B cell (primary cell): ENCODE results near the gene OR5K3. TPM values are rescaled to one million over a fixed set of nuclear protein-coding genes. Genes with fewer than 3 reads are reported as not detected.

Experiments used
- ATAC-seq: fragments of 200-7000 bp; cut with Tn5 transposase; one replicate; pipeline ENCODE4 v1.10.0; 2021; ENCODE audit warnings: low read depth, mild to moderate bottlenecking, moderate number of reproducible peaks, moderate library complexity
- CTCF ChIA-PET: fragments of 350-600 bp; sonication (Branson Sonifier 250); formaldehyde crosslinking; loops from one replicate; lab custom pipeline; 2021; ENCODE audit warnings: antibody characterized with exemption, inconsistent platforms; lab: Charles Lee
- POLR2A ChIA-PET: fragments of 350-600 bp; sonication (Branson Sonifier 250); formaldehyde crosslinking; loops from one replicate; lab custom pipeline; 2021; ENCODE audit warnings: antibody characterized with exemption; lab: Charles Lee
- DNase-seq: peaks from one replicate; pipeline ENCODE4 v3.0.0; 2013
- H2AFZ ChIP-seq: 2 replicates; pipeline ENCODE4 v1.6.1; 2012; ENCODE audit warnings: mild to moderate bottlenecking, low read depth, low read length; ENCODE audit not compliant: insufficient read depth, poor library complexity, severe bottlenecking
- H3K27ac ChIP-seq, 2 donors: 1 replicate in 1 of 2; 2 replicates in 1 of 2; pipeline ENCODE4 v1.5.1; 2012 to 2013; ENCODE audit warnings: low read length in 2 of 2, mild to moderate bottlenecking in 2 of 2, moderate library complexity in 1 of 2
- H3K27me3 ChIP-seq, 4 experiments: fragments of 200-600 bp in 1 of 4; sonication (generic) in 1 of 4; replicated peaks in 1 of 4; 1 replicate in 2 of 4; 2 replicates in 2 of 4; pipeline versions ENCODE4 v1.6.1 to v1.7.0; 2013 to 2016; ENCODE audit warnings: low read length in 3 of 4, mild to moderate bottlenecking in 2 of 4, mixed read lengths in 1 of 4, moderate library complexity in 1 of 4; ENCODE audit not compliant: insufficient read depth in 4 of 4, control insufficient read depth in 3 of 4; ENCODE audit errors: control extremely low read depth in 1 of 4
- H3K36me3 ChIP-seq, 2 experiments: replicated peaks in 1 of 2; 1 replicate in 1 of 2; 2 replicates in 1 of 2; pipeline versions ENCODE4 v1.6.1 to v1.7.1; 2013; ENCODE audit warnings: low read length in 1 of 2; ENCODE audit not compliant: insufficient read depth in 2 of 2, control insufficient read depth in 1 of 2; ENCODE audit errors: control extremely low read depth in 1 of 2, extremely low read depth in 1 of 2
- H3K4me1 ChIP-seq, 2 donors: fragments of 200-600 bp in 1 of 2; sonication (generic) in 1 of 2; 1 replicate in 1 of 2; 2 replicates in 1 of 2; pipeline versions ENCODE4 v1.5.1 to v1.6.1; 2013 to 2017; ENCODE audit warnings: low read length in 2 of 2; ENCODE audit not compliant: control insufficient read depth in 2 of 2, insufficient read depth in 2 of 2
- H3K4me2 ChIP-seq: replicated peaks from 2 replicates; pipeline ENCODE3; 2012; ENCODE audit warnings: mild to moderate bottlenecking, low read depth, low read length; ENCODE audit not compliant: poor library complexity, severe bottlenecking
- H3K4me3 ChIP-seq, 5 experiments: fragments of 200-600 bp in 1 of 5; sonication (generic) in 1 of 5; 1 replicate in 3 of 5; 2 replicates in 2 of 5; pipeline versions ENCODE4 v1.5.1 to v1.7.0; 2011 to 2016; ENCODE audit warnings: low read length in 4 of 5, mild to moderate bottlenecking in 4 of 5, low read depth in 2 of 5, control low read depth in 1 of 5, moderate library complexity in 1 of 5; ENCODE audit not compliant: insufficient read depth in 1 of 5; ENCODE audit errors: control extremely low read depth in 1 of 5, extremely low read depth in 1 of 5
- H3K79me2 ChIP-seq: fragments of 200-600 bp; sonication (generic); one replicate; pipeline ENCODE4 v1.6.0; 2016; ENCODE audit warnings: low read length; ENCODE audit not compliant: control insufficient read depth, insufficient read depth
- H3K9ac ChIP-seq: fragments of 200-600 bp; sonication (generic); 2 replicates; pipeline ENCODE4 v1.6.1; 2017; ENCODE audit warnings: mild to moderate bottlenecking, low read length, moderate library complexity
- H3K9me3 ChIP-seq, 3 donors: one replicate each; pipeline versions ENCODE4 v1.6.1 to v1.7.1; 2013; ENCODE audit warnings: low read length in 2 of 3; ENCODE audit not compliant: control insufficient read depth in 2 of 3, insufficient read depth in 1 of 3; ENCODE audit errors: control extremely low read depth in 1 of 3
- H4K20me1 ChIP-seq: 2 replicates; pipeline ENCODE4 v1.6.0; 2012; ENCODE audit warnings: mild to moderate bottlenecking, low read length; ENCODE audit not compliant: insufficient read depth, control insufficient read depth, poor library complexity, severe bottlenecking
- H3K27ac Mint-ChIP-seq: one replicate; pipeline ENCODE4 v1.8.0; 2021; ENCODE audit warnings: mixed read lengths
- H3K27me3 Mint-ChIP-seq: one replicate; pipeline ENCODE4 v1.8.0; 2021; ENCODE audit warnings: mixed read lengths
- H3K4me1 Mint-ChIP-seq: one replicate; pipeline ENCODE4 v1.8.0; 2021; ENCODE audit warnings: mixed read lengths
- H3K4me3 Mint-ChIP-seq: one replicate; pipeline ENCODE4 v1.8.0; 2021; ENCODE audit warnings: mixed read lengths
- H3K9me3 Mint-ChIP-seq: one replicate; pipeline ENCODE4 v1.8.0; 2022; ENCODE audit warnings: mixed read lengths; ENCODE audit not compliant: insufficient read depth
- CTCF ChIP-seq: fragments of 200-600 bp; IDR thresholded peaks from one replicate; pipeline ENCODE4 v1.8.0; 2022; ENCODE audit warnings: antibody characterized with exemption, mild to moderate bottlenecking
- EZH2 ChIP-seq: IDR thresholded peaks from 2 replicates; pipeline ENCODE4 v1.6.1; 2012; ENCODE audit warnings: borderline replicate concordance, low read depth, mild to moderate bottlenecking, moderate library complexity, low read length; ENCODE audit not compliant: insufficient read depth, poor library complexity, severe bottlenecking
- WGBS: methylation state at CpG from one replicate; pipeline ENCODE4 v1.1.5; 2013; ENCODE audit warnings: missing lambda C conversion rate; ENCODE audit not compliant: insufficient coverage; 5-methylcytosine and 5-hydroxymethylcytosine counted together
- intact Hi-C: fragments of 100-400 bp; cut with micrococcal nuclease; formaldehyde crosslinking; loops from one replicate; pipeline ENCODE4 v1.10.0; 2022
- polyA plus RNA-seq: library from polyadenylated mRNA; depleted of rRNA; stranded (reverse); fragments of >200 nt; gene quantifications from 2 replicates; pipeline ENCODE4 v1.2.3, GENCODE V29; 2012
- total RNA-seq, 2 donors: library from RNA; stranded (reverse); fragments of 120-200 nt in 1 of 2; gene quantifications; 1 replicate in 1 of 2; 2 replicates in 1 of 2; pipeline versions ENCODE4 v1.2.3 to v1.2.4, GENCODE V29; 2013 to 2022

The OR5K3 gene
- total and polyA plus RNA-seq, 2 donors (not counting 1 experiment from before 2014, with no cell fraction given), result not detected

- H4K20me1 ChIP-seq, result no peaks in the 10 kb centered on the region
- H3K9me3 ChIP-seq, result peaks cover 4 to 15% (median 13%) of the 10 kb centered on the region in 3 donors
- H3K4me1 Mint-ChIP-seq, result no peaks in the 10 kb centered on the region
- H3K27me3 Mint-ChIP-seq, result peaks cover 3% of the 10 kb centered on the region
- DNase-seq (no peak), ATAC-seq (no peak)
- H3K4me2 ChIP-seq, result no peak overlapping the region
- H3K9me3 Mint-ChIP-seq, result peaks cover 12% of the 10 kb centered on the region
- H3K4me3 Mint-ChIP-seq, result no peak overlapping the region
- ChIA-PET POLR2A (no interaction called here), CTCF (no interaction called here)
- intact Hi-C loops, result no loop called here
- no peaks in the 10 kb centered on the region for H3K27me3 ChIP-seq
- TF ChIP-seq EZH2, result no peak
- TF ChIP-seq CTCF, result no peak
- no peaks in the 10 kb centered on the region for H3K79me2 ChIP-seq
- H2AFZ ChIP-seq, result no peak overlapping the region
- H3K9ac ChIP-seq, result no peak overlapping the region
- H3K4me1 ChIP-seq, result no peaks in the 10 kb centered on the region
- no peak overlapping the region for H3K27ac Mint-ChIP-seq
- H3K27ac ChIP-seq, result no peak overlapping the region
- no peaks in the 10 kb centered on the region for H3K36me3 ChIP-seq
- no peak overlapping the region for H3K4me3 ChIP-seq
Measured at GRCh38 chr3:98404010-98404409, 13.5 kb downstream of the OR5K3 start.

- Mint-ChIP-seq H3K27ac (no peak overlapping the region), H3K4me1 (no peaks in the 10 kb centered on the region), H3K27me3 (peaks cover 3% of the 10 kb centered on the region), H3K4me3 (no peak overlapping the region), H3K9me3 (peaks cover 8% of the 10 kb centered on the region)
- no peaks in the 10 kb centered on the region for H4K20me1 ChIP-seq
- peaks cover 4 to 13% (median 12%) of the 10 kb centered on the region in 3 donors for H3K9me3 ChIP-seq
- H3K4me3 ChIP-seq, result no peak overlapping the region
- TF ChIP-seq CTCF, result no peak
- TF ChIP-seq EZH2, result no peak
- ChIA-PET CTCF (no interaction called here), POLR2A (no interaction called here)
- no peak for DNase-seq
- intact Hi-C loops, result no loop called here
- no peak overlapping the region for H2AFZ ChIP-seq
- ATAC-seq, result no peak
- no peaks in the 10 kb centered on the region for H3K36me3 ChIP-seq
- H3K9ac ChIP-seq, result no peak overlapping the region
- WGBS, result no CpG with 5 or more reads among the region's 2 CpGs
- no peak overlapping the region for H3K4me2 ChIP-seq
- no peak overlapping the region for H3K27ac ChIP-seq
- H3K79me2 ChIP-seq, result no peaks in the 10 kb centered on the region
- no peaks in the 10 kb centered on the region for H3K4me1 ChIP-seq
- no peaks in the 10 kb centered on the region for H3K27me3 ChIP-seq
Measured at GRCh38 chr3:98406034-98406433, 15.6 kb downstream of the OR5K3 start.
